ENCODE measurements around the gene DOK6.

Gene DOK6

DNA sequence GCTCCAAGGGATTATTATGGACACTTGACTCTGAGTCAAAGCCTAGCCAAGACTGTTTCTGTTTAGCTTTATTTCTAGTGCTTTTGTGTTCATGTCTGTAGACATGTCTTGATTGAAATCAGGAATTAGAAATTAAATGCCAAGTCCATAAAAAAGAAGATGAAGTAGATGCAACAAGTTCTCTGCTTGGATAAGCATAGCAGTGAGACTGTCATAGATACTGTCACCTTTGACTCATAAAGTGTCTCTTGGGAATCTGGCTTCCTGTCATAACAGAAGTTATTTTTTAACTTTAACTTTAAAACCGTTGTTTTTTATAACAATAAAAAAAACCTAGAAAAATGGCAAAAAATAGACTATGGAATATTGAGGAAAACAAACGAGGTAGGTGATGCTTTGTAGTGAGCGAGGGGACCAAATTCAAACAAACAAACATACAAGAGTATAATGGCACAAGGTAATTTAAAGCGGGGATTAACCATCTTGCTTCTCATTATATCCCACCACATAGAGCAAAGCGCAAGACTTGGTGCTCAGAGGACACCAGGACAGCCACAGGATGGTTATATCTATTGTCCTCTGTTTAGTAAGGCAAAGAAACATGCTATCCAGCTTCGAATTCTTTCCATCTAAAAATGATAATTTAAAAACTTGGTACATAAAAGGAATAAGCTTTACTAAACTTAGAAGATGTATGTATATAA, 482.4 kb downstream of the DOK6 start:
- DNase-seq: no peak

DNA sequence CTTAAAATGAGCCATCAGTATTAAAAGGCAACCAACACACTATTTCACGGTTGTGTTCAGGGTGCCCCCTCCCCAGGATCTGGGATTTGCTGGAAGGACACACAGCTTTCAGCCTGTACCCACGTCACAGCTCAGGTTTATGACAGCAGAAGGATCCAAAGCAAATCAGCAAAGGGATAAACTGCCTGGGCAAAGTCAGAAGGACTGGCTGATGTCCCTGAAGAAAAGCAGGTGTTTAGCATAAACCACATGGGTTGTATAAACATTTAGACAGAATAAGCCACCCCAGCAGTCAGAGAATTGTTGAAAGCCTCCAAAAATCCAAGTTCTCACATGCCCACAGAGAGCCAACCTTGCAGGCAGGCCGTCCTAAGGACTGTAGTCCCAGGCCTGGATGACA, 483.1 kb downstream of the DOK6 start:
- no peak for DNase-seq

DNA sequence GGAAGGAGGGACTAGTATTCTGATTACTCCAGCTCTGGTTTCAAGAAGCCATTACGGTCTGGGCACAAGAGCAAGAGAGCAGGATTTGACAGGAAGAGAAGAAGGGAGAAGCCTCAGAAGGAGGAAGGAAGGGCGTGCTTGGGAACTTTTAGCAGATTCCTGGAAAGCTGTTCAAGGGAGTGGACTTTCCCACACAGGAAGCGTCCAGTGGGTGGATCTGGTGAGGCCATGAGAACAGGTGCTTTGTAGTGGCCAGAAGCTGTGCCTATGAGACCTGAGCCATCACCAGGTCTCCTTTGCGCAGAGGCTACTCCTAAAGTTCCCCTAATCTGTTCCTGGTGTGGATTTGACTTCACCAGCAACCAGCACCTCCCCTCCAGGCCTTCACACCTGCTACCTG, 484.7 kb downstream of the DOK6 start:
- no peak for DNase-seq

DNA sequence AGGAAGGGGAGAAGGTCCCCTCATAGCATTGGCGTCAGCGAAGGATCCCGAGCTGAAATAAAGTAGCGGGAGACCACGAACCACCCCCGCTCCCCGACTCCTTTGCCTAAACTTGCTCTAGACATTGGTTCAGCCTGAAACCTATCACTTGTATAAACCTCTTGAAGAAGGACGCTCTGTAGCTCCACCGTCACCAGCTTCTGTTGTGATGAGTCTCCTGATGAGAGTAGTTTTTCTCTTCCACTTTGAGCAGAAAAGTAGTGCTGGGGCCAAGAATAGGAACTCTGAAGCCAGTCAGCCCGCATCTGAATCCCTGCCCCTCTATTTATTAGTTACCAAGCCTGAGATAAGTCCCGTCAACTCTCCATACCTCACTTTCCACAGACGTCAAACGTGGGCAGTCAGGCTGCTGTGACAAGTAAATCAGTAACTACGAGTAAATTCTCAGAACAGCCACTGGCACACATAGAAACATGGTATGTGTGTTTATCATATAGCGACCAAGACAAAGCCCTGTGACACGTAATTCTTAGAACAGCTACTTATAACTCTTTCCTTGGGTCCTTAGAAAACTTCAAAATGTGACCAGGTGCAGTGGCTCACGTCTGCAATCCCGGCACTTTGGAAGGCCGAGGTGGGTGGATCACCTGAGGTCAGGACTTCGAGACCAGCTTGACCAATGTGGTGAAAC, 485.3 kb downstream of the DOK6 start:
- DNase-seq: no peak

DNA sequence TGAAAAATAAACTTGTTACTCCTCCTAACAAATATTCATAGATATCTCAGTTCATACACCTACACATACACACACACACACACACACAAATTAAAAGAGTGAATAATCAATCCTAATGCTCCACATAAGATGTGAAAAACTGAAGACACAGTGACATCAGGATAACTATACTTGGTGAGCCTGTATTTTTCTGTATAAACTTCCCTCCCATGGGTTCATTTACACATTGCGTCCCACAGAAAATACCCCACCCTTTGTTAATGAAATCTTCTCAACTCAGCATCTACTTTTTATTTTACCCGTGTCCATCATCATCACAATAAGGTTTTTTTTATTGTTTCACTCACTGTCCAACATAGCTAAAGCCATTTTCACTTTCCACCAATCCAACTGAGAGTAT, 486.6 kb downstream of the DOK6 start:
- no peak for DNase-seq

DNA sequence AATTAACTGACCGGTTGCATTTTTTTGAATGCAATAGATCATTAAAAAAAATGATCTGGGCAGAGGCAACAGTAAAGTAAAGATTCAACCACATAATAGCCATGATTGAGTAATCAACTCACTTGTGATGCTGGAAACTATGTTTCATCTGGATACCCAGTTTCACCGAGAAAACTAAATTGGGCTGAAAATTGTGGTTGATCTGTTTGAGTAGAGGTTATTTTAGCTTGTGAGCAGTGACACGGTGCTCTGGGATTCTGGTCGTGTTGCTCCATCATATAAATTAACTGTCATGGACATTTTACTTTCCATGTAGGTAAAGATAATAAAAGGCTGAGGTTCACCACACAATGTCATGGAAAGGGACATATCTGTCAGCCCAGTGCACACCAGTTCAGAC, 488.3 kb downstream of the DOK6 start:
- DNase-seq: no peak

DNA sequence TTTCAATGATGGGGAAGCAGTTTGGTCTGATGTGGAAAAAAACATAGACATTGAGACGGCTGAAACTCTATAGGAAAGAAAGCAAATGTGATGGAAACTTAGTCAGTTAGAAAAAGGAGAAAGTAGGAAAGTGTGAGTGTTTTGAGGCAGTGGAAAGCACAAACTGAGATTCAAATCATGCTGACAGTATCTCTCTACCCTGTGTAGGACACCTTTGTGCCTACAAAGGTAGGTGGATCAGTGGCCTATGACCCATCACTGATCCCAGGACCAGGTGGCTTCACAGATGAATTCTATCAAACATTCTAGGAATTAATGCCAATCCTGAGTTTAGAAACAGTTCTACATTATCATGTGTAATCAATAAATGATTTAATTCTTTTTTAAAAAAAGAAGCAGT, 489.9 kb downstream of the DOK6 start:
- DNase-seq: no peak

DNA sequence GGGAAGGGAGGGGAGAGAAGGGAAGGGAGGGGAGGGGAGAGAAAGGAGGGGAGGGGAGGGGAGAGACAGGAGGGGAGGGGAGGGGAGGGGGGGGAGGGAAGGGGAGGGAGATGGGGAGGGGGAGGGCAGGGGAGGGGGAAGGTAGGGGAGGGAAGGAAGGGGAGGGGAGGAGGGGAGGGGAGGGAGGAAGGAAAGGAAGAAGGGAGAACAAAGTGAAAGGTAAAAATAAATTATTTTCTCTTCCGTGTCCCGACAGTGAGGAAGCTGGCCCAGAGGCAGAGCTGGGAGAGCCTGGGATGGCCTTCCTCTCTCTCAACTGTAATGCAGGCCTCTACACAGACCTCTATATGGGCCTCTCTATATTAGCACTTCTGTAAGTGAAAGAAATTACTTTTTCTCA, 493.8 kb downstream of the DOK6 start:
- DNase-seq: no peak

DNA sequence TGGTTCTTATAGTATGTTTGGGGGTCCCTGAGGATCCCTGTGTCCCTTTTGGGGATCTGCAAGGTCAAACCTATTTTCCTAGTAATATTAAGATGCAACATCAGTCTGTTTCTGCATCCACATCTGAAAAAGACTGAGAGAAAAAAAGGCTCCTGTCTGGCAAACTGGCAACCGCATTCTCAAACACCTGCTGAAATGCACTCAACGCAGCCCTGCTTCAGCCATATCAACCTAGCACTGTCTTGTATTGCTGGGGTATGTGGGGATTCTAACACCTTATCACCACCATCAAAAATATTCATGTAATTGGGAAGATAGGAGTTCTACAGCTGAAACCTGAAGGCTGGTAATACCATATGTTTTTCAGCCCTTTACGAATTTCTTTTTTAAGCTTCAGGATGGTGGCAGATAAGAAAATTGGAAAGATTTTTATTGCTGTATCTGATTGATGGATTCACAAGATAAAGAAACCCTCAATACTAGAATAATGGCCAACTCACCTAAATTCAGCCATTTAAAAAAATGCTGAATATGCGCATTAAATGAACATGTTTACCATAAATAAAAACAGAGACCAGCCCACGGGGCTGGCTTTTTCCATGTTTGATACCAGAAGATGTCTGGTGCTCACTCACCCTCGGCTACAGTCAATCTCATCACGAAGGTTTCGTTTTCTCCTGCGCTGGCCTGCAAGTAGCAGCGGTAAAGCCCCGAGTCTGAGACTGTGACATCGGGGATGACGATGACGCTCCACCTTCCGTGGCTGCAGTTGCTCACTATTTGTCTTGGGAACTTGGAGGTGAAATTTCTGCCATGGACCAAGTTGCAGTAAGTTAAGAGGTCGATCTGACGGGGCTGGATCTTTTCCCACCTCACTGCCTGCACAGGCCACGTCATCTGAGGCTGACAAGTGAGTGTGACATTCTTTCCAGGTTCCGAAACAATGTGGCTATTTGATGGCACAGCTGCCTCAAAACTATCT, 494.7 kb downstream of the DOK6 start:
- DNase-seq: no peak

DNA sequence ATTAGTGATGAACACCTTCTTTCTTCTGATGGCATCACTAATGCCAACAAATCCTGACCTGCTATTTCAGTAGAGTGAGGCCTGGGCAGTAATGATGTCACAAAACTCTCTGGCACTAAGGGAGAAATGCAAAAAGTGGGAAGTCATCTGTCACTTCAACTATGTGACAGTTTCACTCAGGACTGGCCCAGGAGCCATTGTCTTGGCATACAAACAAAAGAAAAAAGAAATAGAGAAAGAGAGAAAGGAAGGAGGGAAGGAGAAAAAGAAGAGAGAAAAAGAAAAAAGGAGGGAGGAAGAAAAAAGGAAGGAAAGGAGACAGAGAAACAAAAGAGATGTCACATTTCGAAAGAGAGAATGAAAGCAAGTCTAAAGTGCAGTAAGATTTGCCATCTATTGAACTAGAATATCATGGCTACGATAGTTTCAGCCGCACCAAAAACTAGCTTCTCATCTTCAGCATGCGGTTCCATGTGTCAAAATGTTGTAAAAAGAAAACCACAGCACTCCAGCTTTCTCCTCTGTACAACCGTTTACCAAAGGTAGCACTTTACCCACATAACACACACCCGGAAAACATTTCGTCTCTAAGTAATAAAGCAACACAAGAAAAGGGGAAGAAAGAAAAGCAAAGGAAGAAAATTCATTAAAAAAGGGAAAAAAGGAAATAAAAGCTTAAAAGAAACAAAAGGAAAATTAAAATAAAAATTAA, 496.9 kb downstream of the DOK6 start:
- no peak for DNase-seq

DNA sequence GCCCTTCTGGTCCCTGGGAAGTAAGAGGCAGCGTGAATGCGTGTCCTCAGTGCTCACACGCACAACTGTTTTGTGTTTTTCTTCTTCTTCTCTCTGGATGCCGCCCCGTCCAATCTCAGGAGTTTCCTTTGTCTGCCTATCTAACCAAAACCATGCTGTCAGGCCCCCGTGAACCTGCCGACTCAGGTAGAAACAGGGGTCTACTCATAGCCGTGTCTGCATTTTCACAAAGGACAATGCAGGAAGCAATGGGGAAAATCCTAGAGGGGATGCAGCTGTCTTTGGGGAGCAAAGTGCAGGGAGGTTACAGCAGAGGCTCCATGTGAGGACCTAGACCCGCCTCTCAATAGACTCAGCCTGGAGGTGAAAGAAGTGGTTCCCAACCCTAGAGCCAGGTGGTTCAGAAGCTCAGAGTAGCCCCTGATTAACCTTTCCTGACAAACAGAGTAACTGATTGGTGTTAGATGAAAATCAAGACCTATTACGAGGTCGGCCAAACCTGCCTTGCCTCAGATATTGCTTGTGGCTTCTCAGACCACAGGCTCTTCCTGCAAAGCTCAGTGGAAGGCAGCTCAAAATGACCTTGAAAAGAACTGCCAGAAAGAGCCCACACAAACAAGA, 497.7 kb downstream of the DOK6 start:
- DNase-seq: no peak
